ENCODE results near the gene PNKP.

- TF ChIP-seq ZFP30 (CRISPR knock-in tag; IDR thresholded peaks at IDR 0.05) = no peak
- TF ChIP-seq, protein P1, sequence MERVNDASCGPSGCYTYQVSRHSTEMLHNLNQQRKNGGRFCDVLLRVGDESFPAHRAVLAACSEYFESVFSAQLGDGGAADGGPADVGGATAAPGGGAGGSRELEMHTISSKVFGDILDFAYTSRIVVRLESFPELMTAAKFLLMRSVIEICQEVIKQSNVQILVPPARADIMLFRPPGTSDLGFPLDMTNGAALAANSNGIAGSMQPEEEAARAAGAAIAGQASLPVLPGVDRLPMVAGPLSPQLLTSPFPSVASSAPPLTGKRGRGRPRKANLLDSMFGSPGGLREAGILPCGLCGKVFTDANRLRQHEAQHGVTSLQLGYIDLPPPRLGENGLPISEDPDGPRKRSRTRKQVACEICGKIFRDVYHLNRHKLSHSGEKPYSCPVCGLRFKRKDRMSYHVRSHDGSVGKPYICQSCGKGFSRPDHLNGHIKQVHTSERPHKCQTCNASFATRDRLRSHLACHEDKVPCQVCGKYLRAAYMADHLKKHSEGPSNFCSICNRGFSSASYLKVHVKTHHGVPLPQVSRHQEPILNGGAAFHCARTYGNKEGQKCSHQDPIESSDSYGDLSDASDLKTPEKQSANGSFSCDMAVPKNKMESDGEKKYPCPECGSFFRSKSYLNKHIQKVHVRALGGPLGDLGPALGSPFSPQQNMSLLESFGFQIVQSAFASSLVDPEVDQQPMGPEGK (CRISPR knock-in tag; IDR thresholded peaks at IDR 0.05; ENCODE audit: borderline replicate concordance) = no peak
- TF ChIP-seq, protein P2, sequence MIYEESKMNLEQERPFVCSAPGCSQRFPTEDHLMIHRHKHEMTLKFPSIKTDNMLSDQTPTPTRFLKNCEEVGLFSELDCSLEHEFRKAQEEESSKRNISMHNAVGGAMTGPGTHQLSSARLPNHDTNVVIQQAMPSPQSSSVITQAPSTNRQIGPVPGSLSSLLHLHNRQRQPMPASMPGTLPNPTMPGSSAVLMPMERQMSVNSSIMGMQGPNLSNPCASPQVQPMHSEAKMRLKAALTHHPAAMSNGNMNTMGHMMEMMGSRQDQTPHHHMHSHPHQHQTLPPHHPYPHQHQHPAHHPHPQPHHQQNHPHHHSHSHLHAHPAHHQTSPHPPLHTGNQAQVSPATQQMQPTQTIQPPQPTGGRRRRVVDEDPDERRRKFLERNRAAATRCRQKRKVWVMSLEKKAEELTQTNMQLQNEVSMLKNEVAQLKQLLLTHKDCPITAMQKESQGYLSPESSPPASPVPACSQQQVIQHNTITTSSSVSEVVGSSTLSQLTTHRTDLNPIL (CRISPR knock-in tag; IDR thresholded peaks at IDR 0.05; ENCODE audit: low read depth) = no peak
- TF ChIP-seq RARB (CRISPR knock-in tag; IDR thresholded peaks at IDR 0.05) = no peak
- no peak for TF ChIP-seq ZNF565 (CRISPR knock-in tag; conservative IDR thresholded peaks at IDR 0.05; ENCODE audit: low read depth)
- no peak for TF ChIP-seq ARNTL (CRISPR knock-in tag; IDR thresholded peaks at IDR 0.05; ENCODE audit: borderline replicate concordance, low read depth)
- TF ChIP-seq BACH2 (CRISPR knock-in tag; IDR thresholded peaks at IDR 0.05; ENCODE audit: borderline replicate concordance) = no peak
Observed at GRCh38 chr19:49816590-49816989, 50.8 kb downstream of the PNKP start.

Measured in SK-N-SH treated with all-trans-retinoic acid at 6 μM for 48 hours (cell line).